ENCODE measurements around the gene KLHL18.
A peak's percentile ranks its signal among the peaks of the same experiment; 100 is the strongest.
"Not testable (repeated sequence)": the region's sequence is repeated elsewhere in the genome, so short reads cannot be mapped to it uniquely, and the experiment has no call there.

Gene KLHL18

DNA sequence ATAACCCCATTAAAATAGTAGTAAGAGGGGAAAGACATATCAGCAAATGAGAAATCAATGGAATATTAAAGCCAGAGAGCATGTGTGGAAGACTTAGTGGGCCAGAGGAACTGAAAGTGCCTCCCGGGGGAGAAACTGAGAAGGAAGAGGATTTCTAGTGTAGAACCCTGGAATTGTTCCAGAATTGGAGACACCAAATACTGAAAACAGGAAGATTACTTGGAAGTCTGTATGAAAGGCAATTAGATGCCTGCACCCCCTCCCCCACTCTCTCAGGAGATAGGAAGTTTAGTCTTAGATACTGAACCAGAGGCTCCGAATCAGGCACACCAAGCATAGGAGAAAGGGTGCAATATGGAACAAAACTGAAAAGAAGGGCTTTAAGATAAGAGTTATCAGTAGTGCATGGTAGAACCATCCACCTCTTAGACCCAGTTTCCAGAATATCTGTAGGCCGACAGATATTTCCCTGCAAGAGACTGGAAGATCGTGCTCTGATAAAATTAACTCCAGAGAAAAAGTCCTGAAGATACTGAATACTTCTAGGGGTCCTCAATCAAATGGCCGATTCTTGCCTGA, 32.4 kb downstream of the KLHL18 start:
- DNase-seq: no peak

DNA sequence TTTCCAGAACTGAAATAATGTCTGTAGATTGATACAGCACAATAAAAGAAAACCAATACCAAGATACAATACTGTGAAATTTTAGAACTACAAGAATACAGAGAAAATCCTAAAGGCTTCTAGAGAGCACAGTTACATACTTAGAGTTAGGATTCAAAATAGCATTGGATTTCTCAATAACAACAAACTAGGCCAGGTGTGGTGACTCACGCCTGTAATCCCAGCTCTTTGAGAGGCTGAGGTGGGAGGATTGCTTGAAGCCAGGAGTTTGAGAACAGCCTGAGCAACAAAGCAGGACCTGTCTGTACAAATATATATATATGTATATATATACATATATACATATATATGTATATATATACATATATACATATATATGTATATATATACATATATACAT, 33.4 kb downstream of the KLHL18 start:
- DNase-seq: not testable (repeated sequence)

DNA sequence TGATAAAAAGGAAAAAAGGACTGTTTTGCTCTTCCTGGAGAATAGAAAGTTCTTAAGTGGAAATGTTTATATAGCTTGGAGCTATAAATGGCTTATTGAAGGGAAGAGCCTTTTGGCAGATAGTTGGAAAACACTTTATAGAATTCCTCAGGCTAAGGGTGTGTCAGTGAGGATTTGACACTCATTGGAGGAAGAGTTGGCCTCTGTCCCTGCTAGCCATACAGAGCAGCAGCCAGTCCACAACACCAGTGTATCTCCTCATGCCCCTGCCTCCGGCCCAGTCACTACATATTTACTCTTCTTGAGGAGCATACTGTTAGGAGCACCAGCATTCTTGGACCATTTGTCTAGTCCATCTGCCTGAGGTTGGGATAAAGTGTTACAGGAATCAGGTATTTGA, 36.2 kb downstream of the KLHL18 start:
- no peak for DNase-seq

DNA sequence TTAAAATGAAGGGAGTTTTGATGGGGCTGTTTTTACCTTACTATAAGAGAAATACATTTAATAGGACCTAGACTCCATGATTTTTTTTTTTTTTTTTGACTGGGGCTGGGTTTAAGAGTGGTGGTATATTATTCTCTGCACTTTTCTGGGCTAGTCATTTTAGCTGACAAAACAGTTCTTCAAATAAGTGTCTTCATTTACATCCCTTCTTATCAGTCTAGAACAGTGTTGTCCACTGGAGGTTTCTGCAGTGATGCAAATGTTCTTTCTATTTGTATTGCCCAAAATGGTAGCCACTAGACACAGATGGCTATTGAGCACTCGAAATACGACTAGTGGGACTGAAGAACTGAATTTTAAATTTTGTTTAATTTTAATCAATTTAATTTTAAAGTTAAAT, 37.2 kb downstream of the KLHL18 start:
- no peak for DNase-seq

DNA sequence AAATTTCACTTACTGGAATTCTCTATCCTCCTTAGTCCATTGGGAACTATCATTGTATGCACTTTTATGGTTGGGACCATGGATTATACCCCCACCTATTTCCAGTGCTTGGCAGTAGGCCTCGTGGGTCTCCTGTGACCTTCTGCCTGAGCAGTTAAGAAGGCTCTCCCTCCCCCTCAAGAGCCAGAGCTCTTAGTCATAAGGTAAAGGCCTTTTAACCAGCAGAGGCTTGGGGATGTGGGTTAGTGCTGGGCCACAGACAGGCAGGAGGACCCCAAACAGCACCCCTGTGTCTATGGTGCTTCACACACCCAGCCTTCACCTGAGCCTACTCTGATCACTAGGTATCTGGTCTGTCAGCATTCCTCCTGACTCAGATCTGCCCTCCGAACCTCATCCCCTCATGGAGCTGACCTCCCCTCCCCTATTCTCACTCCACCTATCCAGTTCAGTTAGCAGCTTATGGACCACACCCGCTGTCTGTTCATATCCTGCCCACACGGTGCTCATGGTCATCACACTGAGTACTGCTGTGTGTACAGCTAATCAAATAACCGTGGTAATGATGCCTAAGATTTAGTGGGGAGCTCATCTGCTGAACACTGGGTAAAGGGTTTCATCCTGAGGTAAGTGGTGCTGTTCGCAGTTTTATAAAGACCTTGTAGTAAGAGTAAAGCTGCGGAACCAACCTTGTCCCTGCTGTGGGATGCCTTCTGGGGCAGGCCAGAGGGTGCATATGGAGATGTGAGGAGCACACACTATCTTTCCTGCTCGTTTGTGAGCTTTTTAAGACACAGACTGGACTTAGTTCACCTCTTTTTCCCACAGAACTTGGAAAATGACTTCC, 40.9 kb downstream of the KLHL18 start:
- no peak for DNase-seq

DNA sequence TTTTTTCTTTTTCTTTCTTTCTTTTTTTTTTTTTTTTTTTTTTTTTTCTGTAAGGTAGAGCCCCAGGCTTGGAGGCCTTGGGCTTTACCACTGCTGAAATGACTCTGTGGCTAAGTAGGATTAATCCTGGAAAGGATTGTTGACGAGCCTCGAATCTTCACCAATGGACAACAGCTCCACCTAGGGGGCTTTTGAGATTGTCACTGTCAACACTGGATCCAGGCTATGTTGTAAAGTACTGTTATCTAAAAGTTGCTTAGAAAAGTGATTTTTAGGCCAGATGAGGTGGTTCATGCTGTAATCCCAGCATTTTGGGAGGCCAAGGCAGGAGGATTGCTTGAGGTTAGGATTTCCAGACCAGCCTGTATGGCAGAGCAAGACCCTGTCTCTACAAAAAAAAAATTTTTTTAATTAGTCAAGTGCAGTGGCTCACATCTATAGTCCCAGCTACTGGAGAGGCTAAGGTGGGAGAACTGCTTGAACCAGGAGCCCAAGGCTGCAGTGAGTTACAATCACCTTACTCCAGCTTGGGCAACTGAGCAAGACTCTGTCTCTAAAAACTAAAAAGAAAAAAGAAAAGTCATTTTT, 41.6 kb downstream of the KLHL18 start:
- peak; percentile 61 for DNase-seq

DNA sequence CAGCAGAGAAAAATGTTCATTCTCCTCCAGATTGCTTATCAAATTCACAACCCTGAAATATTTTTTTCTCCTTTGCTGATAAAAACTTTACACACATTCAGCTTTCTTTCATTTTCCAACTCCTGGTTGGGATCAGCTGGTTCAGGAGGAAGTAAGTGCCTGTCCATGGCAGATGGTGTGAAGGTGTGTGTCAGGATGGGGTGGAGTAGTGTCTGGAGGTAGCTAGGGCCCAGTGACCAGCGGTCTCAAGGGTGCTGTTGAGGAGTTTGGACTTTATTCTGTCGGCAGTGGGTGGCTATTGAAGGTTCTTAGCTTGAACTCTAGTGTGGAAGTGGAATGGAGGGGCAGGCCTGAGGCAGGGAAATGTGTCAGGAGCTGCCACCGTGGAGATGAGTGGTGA, 51.2 kb downstream of the KLHL18 start:
- no peak for DNase-seq

DNA sequence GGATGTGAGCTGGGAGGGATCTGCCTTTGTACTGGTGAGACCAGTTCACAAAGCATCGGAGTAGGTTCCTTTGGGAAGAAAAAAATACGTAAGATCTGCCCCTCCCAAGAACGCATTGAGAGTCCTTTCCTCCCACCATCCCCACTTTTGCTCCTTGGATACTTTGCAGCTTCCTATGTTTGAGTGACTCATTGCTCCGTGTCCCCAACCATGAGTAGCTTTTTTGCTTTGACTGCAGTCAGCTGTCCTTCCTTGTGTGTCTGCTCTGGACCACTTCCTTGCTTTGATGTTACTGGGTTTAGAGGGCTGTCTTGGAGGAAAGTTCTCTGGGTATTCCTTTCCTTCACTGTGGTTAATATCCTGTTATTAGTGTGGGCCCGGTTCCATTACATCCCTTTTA, 54.9 kb downstream of the KLHL18 start:
- DNase-seq: no peak

DNA sequence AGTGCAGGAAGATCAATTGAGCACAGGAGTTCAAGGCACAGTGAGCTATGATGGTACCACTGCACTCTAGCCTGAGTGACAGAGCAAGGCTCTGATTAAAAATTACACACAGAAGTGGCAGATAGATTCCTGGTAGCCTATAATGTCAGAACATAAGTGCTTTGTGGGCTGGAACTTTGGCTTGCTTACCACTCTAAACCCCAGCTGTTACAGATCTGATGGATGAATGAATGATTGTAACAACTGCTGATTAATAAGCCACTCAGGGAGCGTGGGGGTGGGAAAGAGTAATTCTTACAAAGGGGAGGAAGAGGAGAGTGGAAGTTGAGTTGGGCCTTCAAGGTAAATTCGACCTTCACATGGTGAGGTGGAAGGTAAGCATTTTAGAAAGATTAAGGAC, 57.2 kb downstream of the KLHL18 start:
- DNase-seq: no peak

DNA sequence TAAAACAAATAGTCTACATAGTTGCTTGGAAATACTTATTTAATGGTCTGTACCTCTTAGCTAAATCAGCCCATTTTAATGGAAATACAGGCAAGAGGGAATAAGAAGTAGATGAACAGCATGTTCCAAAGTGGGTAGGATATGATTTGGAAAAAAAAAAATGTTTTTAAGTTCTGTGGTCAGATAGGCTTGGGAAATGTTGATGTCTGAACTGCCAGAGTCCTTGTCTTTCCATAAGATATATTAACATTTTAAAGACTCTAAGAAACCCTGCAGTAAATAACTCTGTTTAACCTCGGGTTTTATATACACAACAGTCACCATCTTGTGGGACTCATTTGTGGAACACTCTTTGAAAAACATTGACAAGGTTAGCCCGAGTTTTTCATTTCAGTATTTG, 58.1 kb downstream of the KLHL18 start:
- DNase-seq: no peak

DNA sequence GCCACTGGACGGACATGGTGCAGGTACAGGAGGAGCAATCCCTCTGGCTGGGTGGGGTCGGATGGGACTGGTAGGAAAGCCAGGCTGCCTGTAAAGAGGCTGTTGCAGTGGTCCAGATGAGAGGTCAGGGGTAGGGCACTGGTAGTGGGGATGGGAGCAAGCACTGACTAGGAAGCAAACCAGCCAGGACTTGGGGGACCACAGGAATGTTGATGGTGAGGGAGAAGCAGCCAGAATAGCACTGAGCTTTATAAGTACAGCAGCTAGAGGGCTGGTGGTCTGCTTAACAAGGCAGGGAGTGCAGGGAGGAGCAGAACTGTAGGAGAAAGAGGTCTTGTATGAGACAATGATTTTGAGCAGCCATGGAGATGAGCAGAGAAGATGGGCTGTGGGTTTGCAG, 59.4 kb downstream of the KLHL18 start:
- DNase-seq: no peak

DNA sequence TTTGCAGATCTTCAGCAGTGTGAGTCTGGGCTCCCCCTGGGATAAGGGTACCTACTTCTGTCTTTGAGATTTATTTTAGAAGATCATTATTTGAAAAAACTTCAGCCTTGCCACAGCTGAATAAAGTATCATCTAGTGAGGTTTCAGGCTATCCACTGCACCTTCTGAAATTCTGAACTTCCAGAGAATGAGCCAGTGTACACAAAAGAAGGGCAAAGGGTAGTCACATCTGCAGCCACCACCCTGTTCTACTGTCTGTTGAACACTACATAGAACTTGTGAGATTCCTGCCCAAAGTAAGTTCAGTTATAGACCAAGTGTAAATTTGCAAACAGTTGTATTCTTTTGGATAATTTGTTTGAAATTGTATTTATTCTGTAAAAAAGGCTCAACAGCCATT, 60.1 kb downstream of the KLHL18 start:
- DNase-seq: no peak

DNA sequence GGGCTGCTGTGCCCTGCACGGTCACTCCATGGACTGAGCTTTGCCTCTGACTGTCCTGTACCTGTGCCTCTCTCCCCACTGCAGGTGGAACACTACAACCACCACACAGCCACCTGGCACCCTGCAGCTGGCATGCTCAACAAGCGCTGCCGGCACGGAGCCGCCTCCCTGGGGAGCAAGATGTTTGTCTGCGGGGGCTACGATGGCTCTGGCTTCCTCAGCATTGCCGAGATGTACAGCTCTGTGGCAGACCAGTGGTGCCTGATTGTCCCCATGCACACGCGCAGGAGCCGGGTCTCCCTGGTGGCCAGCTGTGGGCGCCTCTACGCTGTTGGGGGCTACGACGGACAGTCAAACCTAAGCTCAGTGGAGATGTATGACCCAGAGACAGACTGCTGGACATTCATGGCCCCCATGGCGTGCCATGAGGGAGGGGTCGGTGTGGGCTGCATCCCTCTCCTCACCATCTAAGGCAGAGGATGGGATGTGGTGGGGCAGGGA, 60.8 kb downstream of the KLHL18 start:
- no peak for DNase-seq

DNA sequence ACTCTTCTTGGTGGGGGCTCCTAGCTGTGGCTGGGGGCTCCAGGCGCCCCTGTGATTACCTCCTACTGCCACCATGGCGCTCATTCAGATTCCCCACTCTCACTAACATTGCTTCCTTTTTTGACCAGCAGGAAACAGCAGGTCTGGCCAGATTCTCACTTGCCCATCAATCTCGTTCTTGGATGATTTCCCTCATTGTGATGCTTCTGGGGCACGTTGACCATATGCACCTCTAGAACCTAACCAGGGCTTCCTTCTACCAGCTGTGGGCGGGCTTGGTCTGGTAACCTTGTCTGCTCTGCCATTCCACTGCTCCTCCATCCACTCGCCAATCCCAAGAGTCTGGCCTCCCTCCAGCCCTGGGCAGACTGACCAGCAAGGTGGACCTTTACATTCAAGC, 62.2 kb downstream of the KLHL18 start:
- no peak for DNase-seq

DNA sequence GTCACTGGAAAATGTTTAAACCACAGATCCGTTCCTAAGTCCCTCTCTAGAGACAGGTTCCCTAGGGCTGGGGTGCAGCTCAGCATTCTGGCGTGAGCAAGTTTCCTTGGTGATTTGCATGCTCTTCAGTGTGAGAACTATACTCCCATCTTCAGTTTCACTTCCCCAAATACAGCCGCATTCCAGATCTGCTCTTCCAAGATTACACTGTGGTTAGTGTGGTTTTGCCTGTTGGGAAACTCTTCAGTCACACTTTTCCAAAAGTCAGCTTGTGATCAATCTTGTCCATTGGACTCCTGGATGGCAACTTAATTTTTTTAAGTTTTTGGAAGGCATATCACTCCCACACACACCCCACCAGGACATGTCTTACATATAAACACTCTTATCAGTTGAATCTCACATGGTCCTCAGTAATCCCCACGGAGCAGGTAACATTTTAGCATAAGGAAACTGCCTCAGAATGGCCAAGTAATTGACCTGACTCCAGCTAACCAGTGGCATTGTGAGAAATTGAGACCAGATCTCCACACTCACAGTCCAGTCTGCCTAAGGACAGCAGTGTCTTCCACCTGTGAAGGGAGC, 64.6 kb downstream of the KLHL18 start:
- no peak for DNase-seq

DNA sequence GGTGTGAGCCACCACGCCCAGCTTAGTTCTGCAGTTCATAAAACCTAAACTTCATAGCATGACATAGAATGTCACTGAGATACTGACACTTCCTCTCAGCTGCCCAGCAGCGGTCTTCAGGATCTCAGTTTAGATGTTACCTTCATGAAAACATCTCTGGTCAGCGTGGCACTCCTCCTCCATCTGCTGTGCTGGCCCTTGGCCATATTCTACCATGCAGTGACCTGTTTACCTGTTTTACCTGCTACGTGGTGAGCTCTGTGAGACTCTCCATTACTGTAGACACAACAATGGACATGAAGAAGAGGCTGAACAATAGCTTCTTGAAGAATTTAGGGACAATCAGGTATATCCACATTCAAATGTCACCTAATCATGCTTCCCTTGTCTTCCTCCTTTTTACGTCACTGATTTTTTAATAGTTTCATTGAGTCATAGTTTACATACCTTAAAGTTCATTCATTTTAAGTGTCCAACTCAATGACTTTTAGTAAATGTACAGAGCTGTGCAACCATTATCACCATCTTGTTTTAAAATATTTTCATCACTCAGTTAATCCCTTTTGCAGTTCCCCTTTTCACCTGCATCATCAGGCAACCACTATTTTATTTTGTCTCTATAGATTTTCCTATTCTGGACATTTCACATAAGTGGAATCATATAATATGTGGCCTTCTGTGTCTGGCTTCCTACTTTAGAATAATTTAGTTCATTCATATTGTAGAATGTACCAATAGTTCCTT, 65.8 kb downstream of the KLHL18 start:
- no peak for DNase-seq

DNA sequence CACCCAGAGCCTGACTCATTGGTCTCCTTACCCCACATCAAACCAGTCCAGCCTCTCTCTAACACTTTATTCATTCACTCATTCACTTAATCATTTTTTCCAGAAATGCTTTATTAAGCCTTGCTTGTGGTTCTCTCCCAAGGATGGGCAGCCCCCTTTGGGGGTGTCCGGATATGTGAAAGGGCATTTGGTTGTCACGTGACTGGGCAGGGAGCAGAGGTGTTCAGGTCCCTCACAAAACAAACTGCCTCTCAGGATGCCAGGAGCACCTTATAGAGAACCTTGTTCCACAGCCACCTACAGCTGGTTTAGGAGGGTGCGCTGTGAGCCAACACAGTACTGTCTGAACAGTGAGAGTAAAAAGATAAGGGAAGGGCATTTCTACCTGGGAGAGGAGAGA, 72.3 kb downstream of the KLHL18 start:
- DNase-seq: no peak

DNA sequence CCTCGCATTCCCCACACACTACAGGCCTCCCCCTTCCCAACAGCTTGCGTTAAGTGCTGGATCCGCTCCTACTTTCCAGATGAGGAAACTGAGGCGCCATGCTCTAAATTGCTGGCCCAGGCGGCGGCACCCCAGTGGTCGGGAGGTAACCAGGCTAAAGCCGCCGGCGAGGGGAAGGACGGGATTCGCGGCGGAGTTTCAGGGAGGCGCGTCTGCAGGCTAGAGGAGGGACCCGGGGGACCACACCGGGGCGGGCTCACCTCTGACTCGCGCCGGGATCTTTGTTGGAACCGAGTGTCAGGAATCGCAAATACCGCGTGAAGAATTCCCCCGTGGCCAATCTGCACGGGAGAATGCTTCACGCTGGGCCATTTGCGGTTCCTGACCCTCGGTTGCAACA, 73.5 kb downstream of the KLHL18 start:
- no peak for DNase-seq

DNA sequence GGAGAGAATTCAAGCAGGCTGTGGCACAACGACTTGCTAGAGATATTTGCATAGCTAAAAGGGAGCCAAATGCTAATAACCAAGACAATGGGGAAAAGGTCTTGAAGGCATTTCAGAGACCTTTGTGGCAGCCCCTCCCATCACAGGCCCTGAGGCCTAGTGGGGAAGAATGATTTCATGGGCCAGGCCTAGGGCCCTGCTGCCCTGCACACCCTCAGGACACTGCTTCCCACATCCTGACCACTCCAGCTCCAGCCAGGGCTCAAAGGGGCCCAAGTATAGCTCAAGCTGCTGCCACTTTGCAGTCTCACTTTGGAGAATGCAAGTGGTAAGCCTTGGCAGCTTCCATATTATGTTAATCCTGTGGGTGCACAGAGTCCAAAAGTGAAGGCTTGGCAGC, 76.6 kb downstream of the KLHL18 start:
- no peak for DNase-seq

DNA sequence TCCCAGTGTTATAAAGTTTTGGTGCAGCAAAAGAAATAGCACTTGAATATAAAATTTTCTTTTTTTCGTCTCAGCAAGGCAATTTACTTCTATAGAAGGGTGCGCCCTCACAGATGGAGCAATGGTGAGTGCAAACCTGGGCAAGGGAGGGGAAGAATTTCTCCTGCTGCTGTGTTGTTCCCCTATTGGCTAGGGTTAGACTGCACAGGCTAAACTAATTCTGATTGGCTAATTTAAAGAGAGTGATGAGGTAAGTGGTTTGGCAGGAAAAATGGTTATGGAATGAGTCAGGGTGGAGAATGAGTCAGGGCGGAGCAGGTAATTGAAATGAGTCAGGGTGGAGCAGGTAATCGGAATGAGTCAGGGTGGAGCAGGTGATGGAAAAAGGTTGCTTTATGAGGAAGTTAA, 77.4 kb downstream of the KLHL18 start:
- peak; percentile 68 for DNase-seq

DNA sequence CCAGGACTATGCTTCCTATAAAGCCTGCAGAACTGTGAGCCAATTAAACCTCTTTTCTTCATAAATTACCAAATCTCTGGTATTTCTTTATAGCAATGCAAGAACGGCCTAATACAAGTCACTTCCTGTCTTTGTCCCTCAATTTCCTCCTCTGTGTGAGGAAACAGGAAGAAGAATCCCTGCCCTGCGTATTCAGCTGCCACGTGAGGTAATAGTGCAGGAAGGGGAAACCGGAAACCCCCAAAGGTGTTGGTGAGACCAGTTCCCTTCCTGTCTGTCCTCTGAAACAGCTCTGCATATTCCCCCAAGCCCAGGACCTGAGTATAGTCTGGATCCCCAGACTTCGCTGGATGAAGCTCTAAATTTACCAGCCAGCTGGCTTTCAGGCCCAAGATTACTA, 80.0 kb downstream of the KLHL18 start:
- DNase-seq: peak; percentile 33

DNA sequence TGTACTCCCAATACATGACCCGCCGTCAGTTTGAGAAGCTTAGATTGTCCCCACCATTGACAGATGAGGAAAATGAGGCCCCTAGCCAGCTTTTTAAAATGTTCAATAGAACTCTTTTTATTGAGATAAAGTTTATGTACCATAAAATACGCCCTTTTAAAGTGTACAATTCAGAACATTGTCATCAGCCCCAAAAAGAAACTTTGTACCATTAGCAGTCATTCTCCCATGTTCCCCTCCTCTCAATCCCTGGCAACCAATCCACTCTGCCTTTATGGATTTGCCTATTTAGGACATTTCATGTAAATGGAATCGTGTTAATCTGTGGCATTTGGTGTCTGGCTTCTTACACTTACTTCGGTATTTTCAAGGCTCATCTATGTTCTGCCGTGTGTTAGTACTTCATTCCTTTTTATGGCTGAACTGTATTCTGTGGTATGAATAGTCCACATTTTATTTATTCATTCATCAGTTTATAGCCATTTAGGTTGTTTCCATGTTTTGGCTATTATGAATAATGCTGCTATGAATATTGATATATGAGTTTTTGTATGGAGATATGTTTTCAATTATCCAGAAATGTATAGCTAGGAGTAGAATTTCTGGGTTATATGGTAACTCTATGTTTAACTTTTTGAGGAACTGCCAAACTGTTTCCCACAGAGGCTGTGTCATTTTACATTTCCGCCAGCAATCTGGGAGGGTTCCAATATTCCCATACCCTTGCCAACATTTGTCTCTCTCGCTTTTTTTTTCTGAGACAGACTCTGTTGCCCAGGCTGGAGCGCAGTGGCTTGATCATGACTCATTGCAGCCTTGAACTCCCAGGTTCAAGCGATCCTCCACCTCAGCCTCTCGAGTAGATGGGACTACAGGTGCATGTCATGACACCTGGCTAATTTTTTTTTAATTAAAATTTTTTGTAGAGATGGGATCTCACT, 82.7 kb downstream of the KLHL18 start:
- no peak for DNase-seq
